NCI-H345 treated with DMSO at 0.1 percent for 48 hours (cell line): Measurements from ENCODE around the gene ZFPL1.

ENCODE experiments used
- DNase-seq: peaks from one replicate; lab custom pipeline; 2025; ENCODE audit not compliant: unreplicated experiment; lab: John Stamatoyannopoulos, UW

The ZFPL1 gene

DNA sequence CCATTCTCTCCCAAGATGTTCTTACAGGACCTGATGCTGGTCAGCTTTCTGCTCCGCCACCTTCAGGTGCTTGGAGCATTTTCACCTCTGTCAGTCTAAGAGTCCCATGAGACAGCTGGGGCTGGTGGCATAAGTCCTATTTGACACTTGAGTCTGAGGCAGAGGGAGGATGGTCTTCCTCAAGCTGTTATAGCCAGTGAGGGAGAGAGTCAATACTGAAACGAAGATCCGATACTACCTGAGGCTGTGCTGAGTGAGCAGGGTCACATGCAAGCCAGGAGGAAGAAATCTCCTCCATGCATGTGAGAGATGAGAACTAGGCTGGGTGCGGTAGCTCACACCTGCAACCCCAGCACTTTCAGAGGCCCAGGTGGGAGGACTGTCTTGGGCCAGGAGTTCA, 5.6 kb downstream of the ZFPL1 start:
- DNase-seq, result no peak

DNA sequence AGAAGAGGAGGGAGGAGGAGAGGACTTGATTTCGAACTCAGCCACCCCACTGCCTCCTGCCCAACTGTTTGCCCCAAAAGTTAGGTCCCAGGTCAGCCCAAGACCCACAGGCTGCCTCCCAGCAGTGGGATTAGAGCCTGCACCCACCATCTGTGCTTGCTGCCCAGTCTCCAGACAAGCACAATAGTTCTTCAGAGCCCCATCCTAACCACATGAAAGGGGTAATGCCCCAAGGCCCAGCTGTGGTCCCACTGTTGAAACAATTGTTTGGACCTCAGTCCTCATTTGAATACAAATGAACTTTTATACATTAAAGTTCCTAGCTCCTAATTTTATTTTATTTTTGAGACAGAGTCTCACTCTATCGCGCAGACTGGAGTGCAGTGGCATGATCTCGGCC, 6.6 kb downstream of the ZFPL1 start:
- DNase-seq, result no peak

DNA sequence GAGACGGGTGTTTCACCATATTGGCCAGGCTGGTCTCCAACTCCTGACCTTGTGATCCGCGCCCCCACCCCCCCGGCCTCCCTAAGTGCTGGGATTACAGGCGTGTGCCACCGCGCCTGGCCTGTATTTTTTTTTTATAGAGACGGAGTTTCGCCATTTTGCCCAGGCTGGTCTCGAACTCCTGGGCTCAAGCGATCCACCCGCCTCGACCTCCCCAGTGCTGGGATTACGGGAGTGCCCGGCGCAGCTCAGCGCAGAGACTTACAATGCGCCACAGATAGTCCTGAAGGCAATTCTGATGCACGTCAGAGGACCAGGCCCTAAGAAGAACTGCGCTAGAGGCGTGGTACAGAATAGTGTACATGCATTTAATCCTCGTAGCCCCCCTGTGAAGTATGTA, 11.4 kb downstream of the ZFPL1 start:
- DNase-seq, result no peak

DNA sequence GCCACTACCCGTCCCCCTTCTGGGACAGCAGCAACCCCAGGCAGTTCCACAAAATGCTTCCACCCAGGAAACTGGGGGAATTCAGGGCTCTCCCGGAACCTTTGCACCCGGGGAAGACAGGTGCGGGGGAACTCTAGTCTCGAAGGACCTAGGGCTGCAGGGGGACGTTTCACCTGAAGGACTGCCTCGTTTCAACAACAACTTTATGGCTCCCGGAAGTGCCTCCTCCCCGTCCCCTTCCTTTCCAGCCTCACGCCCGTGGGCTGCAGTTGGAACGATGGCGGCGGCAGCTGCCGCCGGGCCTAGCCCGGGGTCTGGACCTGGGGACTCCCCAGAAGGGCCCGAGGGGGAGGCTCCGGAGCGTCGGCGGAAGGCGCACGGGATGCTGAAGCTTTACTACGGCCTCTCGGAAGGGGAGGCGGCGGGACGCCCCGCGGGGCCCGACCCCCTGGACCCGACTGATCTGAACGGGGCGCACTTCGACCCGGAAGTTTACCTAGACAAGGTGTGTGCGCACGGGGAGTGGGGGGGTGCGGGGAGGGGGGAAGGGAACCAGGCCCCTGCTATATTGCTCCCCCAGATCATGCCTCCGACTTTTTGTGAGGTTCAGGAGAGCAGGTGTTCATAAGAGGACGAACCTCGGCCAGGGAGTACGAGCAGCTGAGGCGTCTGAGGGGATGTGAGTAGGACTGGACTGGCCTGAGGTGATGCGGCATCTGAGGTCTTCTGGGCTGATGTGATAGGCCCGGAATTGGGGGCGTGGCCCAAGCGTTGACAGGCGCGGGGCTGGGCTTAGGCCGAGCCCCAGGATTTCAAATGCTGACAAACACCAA, 12.2 kb downstream of the ZFPL1 start, which contains the start of gene VPS51:
TSS of gene VPS51 (plus strand) at position 241 of the 833 bp plus-strand sequence. CDS start at position 278, 37 bp downstream.
- DNase-seq, result peak; percentile 66

DNA sequence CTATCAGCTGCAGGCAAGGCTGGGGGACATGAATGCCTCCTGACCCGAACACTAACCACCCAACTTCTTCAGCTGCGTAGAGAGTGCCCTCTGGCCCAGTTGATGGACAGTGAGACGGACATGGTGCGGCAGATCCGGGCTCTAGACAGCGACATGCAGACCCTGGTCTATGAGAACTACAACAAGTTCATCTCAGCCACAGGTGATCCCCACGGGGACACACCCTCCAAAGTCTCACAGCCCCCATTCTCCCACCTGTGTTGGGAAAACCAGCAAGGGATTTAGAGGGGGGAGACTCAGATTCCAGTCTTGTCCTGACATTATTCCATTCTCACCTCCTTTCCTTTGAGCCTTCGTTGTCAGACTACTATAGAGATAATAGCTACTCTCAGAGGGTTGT, 12.9 kb downstream of the ZFPL1 start:
- no peak for DNase-seq

DNA sequence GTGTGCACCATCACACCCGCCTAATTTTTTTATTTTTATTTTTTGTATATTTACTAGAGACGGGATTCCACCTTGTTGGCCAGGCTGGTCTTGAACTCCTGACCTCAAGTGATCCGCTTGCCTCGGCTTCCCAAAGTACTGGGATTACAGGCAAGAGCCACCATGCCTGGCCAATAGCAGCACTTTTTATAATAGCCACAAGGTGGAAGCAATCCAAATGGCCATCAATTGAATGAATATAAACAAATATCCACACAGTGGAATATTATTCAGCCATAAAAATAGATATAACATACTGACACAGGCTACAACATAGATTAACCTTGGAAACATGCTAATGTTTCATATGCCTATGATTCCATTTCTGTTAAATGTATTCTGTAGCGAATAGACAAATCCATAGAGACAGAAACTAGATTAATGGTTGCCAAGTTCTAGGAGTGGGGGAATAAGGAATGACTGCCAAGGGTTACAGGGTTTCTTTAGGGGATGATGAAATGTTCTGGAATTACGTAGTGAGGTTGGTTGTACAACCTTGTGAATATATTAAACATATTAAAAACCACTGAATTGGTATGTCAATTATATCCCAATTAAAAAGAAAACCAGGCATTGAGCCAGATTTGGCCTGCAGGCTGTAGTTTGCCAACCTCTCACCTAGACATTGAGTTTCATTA, 16.8 kb downstream of the ZFPL1 start:
- DNase-seq, result no peak

DNA sequence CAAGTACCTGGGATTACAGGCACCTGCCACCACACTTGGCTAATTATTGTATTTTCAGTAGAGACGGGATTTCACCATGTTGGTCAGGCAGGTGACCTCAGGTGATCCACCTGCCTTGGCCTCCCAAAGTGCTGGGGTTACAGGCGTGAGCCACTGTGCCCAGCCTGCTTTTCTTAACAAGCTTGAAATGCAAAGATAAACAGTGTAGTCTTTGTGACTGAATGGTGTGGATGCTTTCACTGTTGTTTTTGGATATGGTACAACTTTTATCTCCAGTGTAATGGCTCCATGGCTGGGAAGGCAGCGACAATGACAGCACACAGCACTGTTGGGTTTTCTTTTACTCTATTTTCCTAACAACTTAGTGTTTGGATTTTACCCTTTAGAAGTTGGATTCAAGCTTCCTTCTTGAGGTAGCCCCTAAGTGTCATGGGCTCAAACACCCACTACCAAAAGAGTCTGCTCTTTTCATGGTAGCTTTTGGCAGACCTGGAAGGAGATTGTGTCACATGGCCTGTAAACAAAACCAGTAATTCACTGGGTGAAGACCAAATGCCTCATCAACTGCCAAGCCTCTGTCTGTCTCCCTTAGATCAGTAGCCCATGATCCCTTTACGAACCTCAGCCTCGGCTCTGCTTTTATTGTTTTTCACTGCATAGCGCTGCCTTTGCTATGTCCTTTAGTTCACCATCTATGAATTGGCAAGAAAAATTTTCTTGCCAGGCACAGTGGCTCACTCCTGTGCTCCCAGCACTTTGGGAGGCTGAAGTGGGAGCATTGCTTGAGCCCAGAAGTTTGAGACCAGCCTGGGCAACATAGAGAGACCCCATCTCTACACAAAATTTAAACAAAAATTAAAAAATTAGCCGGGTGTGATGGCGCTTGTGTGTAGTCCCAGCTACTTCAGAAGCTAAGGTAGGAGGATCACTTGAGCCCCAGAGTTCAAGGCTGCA, 18.4 kb downstream of the ZFPL1 start:
- no peak for DNase-seq

DNA sequence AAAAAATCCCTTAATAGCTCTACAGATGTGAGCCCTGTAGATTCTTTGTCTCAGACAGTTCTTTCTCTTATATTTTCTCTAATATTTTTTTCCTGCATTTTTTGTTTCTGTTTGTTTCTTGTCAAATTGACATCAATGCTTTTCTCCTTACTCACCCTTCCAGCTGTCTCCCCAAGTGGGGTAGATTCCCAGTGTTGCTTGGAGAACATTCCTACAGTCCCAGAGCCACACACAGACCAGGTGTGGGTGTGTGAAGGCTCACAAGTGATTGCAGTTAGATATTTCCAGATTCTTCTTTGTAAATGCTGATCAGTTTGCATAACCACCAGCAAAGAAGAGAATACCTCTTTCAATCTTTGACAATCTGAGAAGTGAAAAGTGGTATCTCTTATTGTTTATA, 19.5 kb downstream of the ZFPL1 start:
- no peak for DNase-seq

DNA sequence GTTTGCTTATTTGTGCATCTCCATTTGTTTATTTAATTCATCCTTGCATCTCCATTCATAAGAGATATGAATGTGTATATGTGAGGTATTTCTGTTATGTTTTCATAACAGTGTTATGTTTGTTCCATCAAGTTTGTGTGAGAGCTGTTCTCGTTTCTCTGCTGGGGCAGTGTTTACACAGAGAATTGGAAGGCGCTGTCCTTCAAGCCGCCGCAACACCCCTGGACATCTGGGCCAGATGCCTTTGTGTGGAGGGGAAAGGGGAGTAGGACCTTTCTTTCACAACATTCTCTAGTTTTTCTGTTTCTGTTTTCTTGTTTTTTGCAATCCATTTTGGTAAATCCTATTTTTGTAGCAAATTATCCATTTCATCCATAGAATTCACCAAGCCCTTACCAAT, 20.6 kb downstream of the ZFPL1 start:
- DNase-seq, result no peak

DNA sequence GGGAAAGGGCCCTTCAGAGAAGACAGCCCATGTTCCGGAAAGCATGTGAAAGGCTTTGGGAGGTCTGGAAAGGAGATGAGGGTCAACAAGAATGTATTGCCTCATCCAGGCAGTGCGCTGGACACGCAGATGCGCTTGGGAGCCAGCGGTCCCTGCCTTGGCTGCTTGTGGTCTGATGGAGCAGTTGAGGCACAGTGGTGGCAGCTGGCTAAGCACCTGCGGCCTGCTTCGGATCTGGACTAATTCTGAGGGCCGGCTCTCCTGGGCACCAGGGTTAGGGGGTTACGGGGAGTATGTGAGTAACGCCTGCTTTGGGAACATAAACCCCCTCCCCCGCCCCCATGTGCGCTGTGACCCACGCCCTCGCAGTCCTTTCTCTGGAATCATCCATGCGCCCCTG, 23.1 kb downstream of the ZFPL1 start:
- DNase-seq, result no peak

DNA sequence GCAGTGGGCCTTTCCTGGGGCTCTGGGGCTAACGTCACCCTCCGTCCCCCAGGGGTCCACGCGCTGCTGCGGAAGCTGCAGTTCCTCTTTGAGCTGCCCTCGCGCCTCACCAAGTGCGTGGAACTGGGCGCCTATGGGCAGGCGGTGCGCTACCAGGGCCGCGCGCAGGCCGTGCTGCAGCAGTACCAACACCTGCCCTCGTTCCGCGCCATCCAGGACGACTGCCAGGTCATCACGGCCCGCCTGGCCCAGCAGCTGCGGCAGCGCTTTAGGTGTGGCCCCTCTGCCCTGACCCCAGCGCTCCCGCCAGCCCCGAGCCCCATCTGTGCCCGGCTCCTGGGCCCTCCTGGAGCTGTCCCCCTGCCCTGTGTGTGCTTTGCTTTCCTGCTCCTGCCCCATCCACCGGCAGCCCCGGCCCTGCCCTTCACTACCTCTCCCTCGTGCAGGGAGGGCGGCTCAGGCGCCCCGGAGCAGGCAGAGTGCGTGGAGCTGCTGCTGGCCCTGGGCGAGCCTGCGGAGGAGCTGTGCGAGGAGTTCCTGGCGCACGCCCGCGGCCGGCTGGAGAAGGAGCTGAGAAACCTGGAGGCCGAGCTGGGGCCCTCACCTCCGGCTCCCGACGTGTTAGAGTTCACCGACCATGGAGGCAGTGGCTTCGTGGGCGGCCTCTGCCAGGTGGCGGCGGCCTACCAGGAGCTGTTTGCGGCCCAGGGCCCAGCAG, 23.9 kb downstream of the ZFPL1 start:
- DNase-seq, result no peak

DNA sequence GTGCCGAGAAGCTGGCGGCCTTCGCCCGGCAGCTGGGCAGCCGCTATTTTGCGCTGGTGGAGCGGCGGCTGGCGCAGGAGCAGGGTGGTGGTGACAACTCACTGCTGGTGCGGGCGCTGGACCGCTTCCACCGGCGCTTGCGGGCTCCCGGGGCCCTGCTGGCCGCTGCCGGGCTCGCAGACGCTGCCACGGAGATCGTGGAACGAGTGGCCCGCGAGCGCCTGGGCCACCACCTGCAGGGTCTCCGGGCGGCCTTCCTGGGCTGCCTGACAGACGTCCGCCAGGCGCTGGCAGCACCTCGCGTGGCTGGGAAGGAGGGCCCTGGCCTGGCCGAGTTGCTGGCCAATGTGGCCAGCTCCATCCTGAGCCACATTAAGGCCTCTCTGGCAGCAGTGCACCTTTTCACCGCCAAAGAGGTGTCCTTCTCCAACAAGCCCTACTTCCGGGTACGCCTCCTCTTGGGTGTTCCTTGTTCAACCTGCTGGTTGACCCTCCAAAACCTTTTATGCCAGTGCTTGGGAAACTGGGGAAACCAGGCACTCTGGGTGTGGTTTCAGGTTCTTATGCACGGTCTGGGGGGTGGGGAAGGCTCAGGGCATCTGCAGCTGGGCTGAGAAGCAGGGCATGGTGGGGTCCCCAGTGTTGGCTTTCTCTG, 24.6 kb downstream of the ZFPL1 start:
- DNase-seq, result no peak

DNA sequence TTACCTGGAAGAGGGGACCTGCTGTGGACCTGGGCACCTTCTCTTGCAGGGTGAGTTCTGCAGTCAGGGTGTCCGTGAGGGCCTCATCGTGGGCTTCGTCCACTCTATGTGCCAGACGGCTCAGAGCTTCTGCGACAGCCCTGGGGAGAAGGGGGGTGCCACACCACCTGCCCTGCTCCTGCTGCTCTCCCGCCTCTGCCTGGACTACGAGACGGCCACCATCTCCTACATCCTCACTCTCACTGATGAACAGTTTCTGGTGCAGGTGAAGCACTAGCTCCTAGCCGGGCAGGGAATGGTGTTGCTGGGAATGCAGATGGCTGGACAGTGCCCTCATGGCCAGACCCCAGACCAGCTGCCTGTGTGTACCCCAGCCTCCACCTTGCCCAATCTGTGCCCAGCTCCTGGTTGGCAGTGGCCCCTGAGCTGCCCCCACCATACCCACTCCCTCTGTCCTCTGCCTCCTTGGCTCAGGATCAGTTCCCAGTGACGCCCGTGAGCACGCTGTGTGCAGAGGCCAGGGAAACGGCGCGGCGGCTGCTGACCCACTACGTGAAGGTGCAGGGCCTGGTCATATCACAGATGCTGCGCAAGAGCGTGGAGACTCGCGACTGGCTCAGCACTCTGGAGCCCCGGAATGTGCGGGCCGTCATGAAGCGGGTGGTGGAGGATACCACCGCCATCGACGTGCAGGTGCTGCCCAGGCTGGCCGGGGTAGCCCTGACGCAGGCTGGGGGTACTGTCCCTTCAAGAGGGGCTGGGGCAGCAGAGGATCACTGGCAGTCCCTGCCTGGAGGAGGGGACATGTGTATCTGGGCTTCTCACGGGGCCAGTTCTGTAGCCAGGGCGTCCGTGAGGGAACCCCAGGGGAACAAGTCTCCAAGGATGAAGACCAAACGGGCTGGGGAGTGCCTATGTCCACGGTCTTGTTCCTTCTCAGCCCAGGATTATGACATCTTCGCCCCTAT, 25.5 kb downstream of the ZFPL1 start:
- DNase-seq, result no peak

DNA sequence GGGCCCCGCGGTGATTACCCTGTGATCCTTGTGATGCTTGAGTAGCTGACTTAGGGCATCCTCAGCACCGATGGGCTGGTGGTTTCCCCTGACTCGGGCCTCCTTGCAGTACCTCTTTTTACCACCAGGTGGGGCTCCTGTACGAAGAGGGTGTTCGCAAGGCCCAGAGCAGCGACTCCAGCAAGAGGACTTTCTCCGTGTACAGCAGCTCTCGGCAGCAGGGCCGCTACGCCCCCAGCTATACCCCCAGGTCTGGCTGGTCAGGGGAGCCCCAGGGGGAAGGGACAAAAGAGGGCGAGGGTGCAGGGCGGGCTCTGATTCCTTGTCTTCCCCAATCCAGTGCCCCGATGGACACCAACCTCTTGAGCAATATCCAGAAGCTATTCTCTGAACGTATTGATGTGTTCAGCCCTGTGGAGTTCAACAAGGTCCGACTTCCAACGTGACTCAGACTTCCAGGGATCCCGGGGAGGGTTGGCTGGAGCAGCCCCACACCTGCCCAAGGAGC, 26.4 kb downstream of the ZFPL1 start:
- DNase-seq, result peak; percentile 55

DNA sequence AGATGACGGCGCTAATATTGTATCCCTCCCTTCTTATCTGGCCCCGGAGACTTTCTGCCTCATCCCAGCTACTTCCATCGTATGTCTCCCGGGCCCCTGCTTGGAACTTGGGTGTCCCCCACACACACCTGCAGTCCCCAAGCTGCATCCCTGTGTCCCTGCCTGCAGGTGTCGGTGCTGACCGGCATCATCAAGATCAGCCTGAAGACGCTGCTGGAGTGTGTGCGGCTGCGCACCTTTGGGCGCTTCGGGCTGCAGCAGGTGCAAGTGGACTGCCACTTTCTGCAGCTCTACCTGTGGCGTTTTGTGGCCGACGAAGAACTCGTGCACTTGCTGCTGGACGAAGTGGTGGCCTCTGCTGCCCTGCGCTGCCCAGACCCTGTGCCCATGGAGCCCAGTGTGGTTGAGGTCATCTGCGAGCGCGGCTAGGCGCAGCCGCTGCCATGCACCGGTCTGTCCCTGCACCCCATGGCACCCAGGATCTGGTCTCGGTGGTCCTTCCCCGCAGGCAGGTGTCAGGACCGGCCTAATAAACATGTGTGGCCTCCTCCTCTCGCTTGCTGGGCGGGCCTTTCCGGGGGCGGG, 27.2 kb downstream of the ZFPL1 start:
- no peak for DNase-seq

DNA sequence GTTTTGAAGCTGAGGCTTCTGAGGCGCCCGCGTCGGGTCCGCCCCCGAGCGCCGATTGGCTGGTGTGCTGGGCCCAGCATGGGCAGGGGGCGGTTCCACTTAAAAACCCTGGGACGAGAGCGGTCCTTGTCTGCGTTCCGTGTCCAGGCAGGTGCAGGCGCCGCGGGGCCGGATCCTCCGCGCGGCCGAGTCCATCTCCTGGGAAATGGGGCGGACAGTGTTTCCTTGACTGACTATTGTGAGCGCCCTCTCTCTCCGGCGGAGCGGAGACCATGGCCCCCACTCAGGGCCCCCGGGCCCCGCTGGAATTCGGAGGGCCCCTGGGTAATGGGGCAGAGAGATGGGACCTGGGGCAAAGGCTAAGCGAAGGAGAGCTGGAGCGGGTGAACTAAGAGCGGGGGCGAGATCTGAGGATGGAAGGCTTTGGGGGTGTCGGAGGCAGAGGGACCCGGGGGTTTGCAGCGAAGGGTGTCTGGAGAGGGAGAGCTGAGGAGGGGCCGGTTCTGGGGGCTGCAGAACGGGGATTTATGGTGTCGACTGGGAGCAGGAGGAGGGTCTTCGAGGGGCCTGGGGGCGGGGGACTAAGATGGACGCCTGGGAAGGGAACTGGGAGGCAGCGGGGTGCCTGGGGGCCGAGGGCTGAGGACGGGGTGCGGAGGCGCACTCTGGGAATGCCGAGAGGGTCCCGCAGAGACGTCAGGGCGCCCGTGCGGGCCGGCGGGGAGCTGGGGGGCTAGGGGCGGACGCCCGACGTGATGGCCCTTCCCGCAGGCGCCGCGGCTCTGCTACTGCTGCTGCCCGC, 27.9 kb downstream of the ZFPL1 start, which contains the start of gene TM7SF2:
TSS of gene TM7SF2 (plus strand) at position 129 of the 802 bp plus-strand sequence. CDS start at position 273, 144 bp downstream.
- DNase-seq, result peak; percentile 92

DNA sequence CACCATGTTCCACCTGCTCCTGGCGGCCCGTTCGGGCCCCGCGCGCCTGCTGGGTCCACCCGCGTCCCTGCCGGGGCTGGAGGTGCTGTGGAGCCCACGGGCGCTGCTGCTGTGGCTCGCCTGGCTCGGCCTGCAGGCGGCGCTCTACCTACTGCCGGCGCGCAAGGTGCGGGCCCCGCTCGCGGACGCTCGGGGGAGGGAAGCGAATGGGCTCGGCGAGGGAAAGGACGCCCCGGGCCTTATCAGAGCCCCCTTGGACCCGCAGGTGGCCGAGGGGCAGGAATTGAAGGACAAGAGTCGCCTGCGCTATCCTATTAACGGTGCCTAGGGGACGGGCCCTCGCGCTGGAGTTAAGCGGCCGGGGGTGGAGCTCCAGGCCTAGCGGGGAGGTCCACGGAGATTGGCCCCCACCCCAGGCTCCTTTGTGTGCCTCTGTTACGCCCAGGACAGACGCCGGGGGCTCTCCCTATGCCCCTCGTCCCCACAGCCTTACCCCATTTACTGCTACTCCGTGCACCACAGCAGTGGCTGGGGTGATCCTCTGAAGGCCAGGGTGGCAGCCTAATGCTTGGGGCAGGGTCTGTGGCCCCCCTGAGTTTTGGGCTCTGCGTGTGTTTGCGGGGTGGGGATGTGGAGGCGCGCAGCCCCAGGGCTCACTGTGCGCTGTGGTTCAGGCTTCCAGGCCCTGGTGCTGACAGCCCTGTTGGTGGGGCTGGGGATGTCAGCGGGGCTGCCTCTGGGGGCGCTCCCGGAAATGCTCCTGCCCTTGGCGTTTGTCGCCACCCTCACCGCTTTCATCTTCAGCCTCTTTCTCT, 28.7 kb downstream of the ZFPL1 start:
- peak; percentile 5 for DNase-seq
